Stimulated activated CD4-positive, alpha-beta T cell treated with anti-CD3 and anti-CD28 coated beads, Interleukin-1b, Interleukin-23, amount 100 ng/mL, for 4 hours (primary cell): ENCODE results near the gene OTUD4.
"Not testable (repeated sequence)": the region's sequence is repeated elsewhere in the genome, so short reads cannot be mapped to it uniquely, and the experiment has no call there.

Source experiments
- DNase-seq, 2 donors: peaks; one replicate each; pipeline ENCODE4 v3.0.0-alpha.2; 2020; ENCODE audit warnings: low read depth in 2 of 2

Gene OTUD4

GRCh38 chr4:145180298-145181090 lies at the start of gene OTUD4:
Gene OTUD4 (minus strand): TSS chr4:145180589. CDS start chr4:145179973, 616 bp downstream.
- DNase-seq = peak; percentile 90 to 95

DNA sequence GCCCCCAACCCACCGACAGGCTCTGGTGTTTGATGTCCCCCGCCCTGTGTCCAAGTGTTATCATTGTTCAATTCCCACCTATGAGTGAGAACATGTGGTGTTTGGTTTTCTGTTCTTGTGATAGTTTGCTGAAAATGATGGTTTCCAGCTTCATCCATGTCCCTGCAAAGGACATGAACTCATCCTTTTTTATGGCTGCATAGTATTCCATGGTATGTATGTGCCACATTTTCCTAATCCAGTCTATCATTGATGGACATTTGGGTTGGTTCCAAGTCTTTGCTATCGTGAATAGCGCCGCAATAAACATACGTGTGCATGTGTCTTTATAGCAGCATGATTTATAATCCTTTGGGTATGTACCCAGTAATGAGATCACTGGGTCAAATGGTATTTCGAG lies 42.8 kb upstream of the OTUD4 start:
- DNase-seq = not testable (repeated sequence)

DNA sequence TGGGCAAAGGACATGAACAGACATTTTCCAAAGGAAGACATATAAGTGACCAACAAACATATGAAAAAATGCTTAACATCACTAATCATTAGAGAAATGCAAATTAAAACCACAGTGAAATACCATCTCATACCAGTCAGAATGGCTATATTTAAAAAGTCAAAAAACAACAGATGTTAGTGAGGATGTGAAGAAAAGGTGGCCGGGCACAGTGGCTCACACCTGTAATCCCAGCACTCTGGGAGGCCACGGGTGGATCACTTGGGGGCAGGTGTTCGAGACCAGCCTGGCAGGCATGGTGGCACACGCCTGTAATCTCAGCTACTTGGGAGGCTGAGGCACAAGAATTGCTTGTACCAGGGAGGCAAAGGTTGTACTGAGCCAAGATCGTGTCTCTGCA lies 41.1 kb upstream of the OTUD4 start:
- DNase-seq = not testable (repeated sequence)

GRCh38 chr4:145219090-145219489 lies 38.7 kb upstream of the OTUD4 start:
- no peak for DNase-seq

DNA sequence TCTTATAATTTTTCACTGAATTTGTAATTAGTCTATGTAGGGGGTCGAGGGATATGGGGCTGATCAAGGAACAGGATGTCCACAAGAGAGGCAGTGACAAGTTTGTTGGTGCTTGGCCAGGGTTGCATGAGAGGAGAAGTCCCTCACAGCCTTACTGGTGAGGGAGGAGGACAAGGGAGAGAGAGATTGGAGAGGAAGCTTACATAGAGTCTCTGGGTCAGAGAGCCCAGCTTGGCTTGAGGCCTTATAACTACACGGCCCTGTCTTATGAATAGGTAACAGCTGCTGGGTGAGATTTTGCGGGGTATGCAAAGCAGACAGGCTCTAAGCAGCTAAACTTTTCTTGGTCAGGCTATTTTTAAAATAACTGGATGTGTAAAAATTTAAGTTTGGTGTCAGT lies 37.9 kb upstream of the OTUD4 start:
- DNase-seq = no peak

DNA sequence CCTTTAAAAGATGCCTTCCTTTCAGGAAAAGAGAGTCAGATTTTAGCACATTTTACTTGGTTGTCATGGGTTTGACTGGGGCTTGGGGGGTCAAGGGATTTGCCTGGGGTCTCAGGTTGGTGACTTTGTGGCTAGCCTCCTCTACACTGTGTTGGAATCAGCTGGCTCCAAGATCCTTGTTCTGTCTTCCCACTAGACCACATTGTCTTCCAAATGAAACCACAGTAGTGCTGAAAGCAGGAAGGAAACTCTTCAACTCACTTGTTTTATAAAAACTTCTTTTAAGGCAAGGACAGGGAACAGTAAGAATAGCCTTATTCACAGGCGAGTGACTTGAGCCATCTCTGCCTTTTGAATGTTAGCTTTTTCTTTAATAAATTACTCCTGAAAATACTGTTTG lies 37.0 kb upstream of the OTUD4 start:
- no peak for DNase-seq

DNA sequence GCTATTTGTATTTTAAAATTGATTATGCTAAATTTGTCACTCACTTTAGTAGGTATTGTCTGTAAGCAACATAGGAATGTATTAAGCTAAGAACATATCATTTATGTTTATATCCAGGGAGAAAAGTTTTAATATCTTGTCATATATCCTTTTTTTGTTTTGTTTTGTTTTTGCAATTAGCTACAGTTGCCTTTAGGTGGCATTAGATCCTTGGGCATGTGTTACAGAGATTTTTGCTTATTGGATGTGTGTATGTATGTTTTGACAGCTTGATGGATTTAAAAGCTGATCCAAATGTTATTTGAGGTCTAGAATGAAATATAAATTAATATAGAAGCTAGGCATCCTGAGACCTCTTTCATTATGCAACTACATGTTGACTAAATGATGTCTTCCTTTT lies 36.1 kb upstream of the OTUD4 start:
- no peak for DNase-seq

DNA sequence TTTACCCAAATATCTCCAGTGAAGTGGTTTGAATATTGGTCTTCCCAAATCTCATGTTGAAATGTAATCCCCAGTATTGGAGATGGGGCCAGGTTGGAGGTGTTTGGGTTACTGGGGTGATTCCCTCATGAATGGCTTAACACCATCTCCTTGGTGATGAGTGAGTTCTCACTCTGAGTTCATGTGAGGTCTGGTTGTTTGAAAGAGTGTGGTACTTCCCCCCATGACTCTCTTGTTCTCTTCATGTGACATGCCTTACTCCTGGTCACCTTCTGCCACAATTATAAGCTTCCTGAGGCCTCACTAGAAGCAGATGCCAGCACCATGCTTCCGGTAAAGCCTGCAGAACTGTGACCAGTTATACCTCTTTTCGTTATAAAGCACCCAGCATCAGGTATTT lies 32.9 kb upstream of the OTUD4 start:
- no peak for DNase-seq

- DNase-seq = no peak
These were observed 27.5 kb upstream of the OTUD4 start for GRCh38 chr4:145207934-145208333.

DNA sequence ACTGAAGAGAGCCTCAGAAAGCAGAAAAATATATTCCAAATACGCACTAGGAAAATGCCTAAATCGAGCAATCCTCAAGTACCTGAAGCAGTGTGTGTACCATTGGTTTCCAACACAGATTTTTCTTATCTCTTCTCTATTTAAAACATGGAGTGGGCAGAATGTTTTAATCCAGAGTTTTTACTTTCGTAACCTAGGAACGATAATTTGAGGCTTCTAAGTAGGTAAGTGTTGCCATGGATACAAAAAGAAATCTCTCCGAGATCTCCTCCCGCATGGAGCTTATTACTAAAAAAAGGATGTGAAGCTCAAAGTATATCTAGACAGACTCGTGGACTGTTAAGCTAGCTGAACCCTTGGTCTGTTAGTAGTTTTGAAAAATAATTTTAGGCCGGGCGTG lies 23.0 kb upstream of the OTUD4 start:
- no peak for DNase-seq

DNA sequence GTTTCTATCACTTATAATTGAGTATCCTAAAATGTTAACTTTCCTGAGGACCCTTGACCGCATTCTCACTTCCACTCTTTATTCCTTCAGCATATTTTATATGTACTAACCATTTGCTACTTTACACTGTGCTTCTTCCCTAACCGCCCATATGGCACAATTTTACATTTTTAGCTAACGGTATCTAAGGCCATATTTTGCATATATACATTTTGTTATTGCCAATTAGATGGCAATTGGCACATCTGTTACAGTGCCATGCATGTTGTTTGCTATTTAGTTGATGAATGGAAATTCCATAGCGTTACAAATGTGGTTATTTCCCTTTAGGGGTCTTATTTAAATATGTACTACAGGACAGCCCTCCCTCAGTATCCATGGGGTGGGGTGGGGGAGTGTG lies 20.0 kb upstream of the OTUD4 start:
- DNase-seq = no peak

- DNase-seq = no peak
These were observed 18.8 kb upstream of the OTUD4 start for GRCh38 chr4:145199051-145199716.

GRCh38 chr4:145196747-145197146 lies 16.4 kb upstream of the OTUD4 start:
- no peak for DNase-seq

GRCh38 chr4:145195167-145195952 lies 15.0 kb upstream of the OTUD4 start:
- no peak for DNase-seq

DNA sequence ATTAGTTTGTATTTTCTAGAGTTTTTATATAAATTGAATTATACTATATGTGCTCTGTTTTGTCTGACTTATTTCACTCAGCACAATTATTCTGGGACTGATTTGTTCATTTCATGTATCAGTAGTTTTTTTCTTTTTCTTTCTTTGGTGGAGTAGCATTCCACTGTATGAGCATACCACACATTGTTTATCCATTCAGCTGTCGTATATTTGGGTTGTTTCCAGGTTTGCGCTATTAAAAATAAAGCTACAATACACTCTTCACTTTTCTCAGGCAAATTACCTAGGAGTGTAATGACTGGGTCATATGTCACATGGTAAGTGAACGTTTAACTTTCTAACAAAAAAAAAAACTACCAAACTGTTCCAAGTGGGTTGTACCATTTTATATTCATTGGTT lies 9.6 kb upstream of the OTUD4 start:
- no peak for DNase-seq

- no peak for DNase-seq
These were observed 6.3 kb upstream of the OTUD4 start for GRCh38 chr4:145186729-145187128.

DNA sequence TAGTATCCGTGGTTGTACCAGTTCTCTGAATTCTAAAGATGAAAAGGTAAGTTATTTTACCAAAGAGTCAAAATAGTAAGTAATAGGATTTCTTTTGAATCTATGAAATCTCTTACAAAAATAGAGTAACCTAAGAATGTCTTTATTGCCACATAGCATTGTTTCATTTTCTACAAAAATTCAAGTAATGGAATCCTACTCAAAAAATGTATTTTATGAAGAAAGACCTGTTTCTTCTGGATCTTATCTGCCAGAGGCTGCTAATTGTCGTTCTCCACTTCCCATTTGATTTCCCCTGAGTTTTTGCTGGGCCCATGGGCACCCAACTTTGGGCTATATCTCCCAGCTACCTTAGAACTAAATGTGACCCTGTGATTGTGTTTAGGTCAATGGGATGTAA lies 3.2 kb upstream of the OTUD4 start:
- no peak for DNase-seq

GRCh38 chr4:145183023-145183422 lies 2.6 kb upstream of the OTUD4 start:
- no peak for DNase-seq

DNA sequence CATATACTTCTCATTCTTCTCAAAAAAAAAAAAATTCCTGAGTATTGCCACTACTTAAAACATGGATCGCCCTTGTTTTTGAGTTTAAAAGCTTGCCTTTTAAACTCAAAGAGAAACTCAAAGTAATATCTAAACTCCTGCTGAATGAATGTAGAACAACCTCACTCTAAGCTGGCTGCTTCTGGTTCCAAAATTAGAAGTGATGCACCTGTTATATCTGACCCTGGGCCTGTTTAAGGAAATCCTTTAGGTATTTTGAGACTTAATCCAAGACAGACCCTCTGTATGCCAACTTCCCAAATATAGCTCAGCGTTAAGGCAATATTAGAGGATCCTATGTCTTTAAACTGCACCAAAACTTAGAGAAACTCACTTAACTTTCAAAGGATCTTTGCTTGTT lies 1.8 kb upstream of the OTUD4 start:
- no peak for DNase-seq

DNA sequence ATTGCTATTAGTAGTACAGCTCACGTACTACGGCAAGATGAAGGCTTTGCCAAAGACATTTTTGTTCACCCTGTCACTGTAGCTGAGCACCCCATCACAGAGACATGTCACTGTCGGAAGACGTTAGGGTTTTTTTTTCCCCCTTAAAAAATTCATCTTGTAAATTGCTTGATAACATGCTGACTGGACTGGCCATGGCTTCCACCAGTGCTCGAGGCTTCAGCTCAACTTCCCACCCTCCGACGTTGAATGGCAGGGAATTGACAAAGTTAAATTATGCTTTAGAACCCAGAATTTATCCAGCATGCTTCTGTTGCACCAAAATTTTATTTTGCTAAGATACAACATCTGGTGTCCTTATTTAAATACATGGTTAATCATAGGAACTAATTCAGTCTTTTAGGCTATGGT lies 707 bp upstream of the OTUD4 start:
- DNase-seq = no peak

DNA sequence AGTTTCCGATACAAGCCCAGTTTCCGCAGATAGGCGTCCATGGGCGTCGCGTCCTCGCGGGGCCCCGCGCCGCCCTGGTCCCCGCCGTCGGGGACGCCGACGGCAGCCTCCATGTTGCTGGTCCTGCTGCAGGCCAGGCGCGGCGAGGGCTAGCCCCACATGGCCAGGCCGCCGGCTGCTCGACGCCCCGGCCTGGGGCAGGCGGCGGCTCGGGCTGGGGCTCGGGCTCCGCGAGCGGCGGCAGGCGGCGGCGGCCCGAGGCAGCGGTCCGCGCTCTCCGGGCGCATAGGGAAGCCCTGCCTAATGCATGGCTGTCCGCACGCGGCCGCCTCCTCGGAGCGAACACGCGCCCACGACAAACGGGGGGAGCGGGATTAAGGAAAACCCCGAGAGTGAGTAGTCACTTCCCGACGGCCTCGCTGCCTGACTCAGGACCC lies 510 bp downstream of the OTUD4 start:
- not testable (repeated sequence) for DNase-seq

- peak; percentile 69 to 72 for DNase-seq
These were observed 1.0 kb downstream of the OTUD4 start for GRCh38 chr4:145179281-145179860.
